Tibial artery (tissue), 4 donors: ENCODE data around the gene NRXN3.

Source experiments
- DNase-seq, 2 donors: peaks; one replicate each; pipeline ENCODE4 v3.0.0-alpha.2; 2019
- H3K27ac ChIP-seq, 2 donors: fragments of 200-600 bp; sonication (generic) in 1 of 2; 1 replicate in 1 of 2; 2 replicates in 1 of 2; pipeline ENCODE4 v1.5.1; 2018 to 2019; ENCODE audit warnings: mild to moderate bottlenecking in 1 of 2
- H3K27me3 ChIP-seq, 2 donors: fragments of 200-600 bp; sonication (generic) in 1 of 2; one replicate each; pipeline versions ENCODE4 v1.5.1 to v1.6.0; 2016 to 2019
- H3K36me3 ChIP-seq, 3 donors: fragments of 200-600 bp; sonication (generic) in 2 of 3; one replicate each; pipeline ENCODE4 v1.5.1; 2016 to 2019; ENCODE audit warnings: mild to moderate bottlenecking in 2 of 3
- H3K4me1 ChIP-seq, 4 donors: fragments of 200-600 bp; sonication (generic) in 2 of 4; 1 replicate in 3 of 4; 2 replicates in 1 of 4; pipeline ENCODE4 v1.5.1; 2016 to 2019
- H3K4me3 ChIP-seq, 2 donors: fragments of 200-600 bp; sonication (generic) in 1 of 2; 1 replicate in 1 of 2; 2 replicates in 1 of 2; pipeline ENCODE4 v1.5.1; 2018 to 2019; ENCODE audit warnings: mild to moderate bottlenecking in 2 of 2
- H3K9me3 ChIP-seq, 3 donors: fragments of 200-600 bp; sonication (generic) in 1 of 3; one replicate each; pipeline ENCODE4 v1.5.1; 2016 to 2019
- intact Hi-C: fragments of 100-400 bp; cut with DNase I; formaldehyde crosslinking; loops from one replicate; pipeline ENCODE4 v1.15.0; 2023; ENCODE audit warnings: low total_unique reads
- TF ChIP-seq, protein P1 (sequence below), 2 experiments: fragments of 200-600 bp in 1 of 2; fragments of 450-650 bp in 1 of 2; IDR thresholded peaks; one replicate each; pipeline ENCODE4 v1.5.1; 2017 to 2019; ENCODE audit warnings: antibody characterized with exemption in 2 of 2, mild to moderate bottlenecking in 1 of 2, moderate library complexity in 1 of 2

The NRXN3 gene

GRCh38 chr14:78254911-78255461 is 84.8 kb downstream of the NRXN3 start:
- TF ChIP-seq, protein P1, sequence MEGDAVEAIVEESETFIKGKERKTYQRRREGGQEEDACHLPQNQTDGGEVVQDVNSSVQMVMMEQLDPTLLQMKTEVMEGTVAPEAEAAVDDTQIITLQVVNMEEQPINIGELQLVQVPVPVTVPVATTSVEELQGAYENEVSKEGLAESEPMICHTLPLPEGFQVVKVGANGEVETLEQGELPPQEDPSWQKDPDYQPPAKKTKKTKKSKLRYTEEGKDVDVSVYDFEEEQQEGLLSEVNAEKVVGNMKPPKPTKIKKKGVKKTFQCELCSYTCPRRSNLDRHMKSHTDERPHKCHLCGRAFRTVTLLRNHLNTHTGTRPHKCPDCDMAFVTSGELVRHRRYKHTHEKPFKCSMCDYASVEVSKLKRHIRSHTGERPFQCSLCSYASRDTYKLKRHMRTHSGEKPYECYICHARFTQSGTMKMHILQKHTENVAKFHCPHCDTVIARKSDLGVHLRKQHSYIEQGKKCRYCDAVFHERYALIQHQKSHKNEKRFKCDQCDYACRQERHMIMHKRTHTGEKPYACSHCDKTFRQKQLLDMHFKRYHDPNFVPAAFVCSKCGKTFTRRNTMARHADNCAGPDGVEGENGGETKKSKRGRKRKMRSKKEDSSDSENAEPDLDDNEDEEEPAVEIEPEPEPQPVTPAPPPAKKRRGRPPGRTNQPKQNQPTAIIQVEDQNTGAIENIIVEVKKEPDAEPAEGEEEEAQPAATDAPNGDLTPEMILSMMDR (IDR thresholded peaks at IDR 0.05), result no peak
- Histone ChIP-seq H3K4me1 (no peaks in the 10 kb centered on the region), H3K9me3 (no peaks in the 10 kb centered on the region), H3K4me3 (no peak overlapping the region), H3K27ac (no peak overlapping the region), H3K36me3 (no peaks in the 10 kb centered on the region), H3K27me3 (no peaks in the 10 kb centered on the region)
- intact Hi-C loops, result no loop called here
- DNase-seq, result no peak

DNA sequence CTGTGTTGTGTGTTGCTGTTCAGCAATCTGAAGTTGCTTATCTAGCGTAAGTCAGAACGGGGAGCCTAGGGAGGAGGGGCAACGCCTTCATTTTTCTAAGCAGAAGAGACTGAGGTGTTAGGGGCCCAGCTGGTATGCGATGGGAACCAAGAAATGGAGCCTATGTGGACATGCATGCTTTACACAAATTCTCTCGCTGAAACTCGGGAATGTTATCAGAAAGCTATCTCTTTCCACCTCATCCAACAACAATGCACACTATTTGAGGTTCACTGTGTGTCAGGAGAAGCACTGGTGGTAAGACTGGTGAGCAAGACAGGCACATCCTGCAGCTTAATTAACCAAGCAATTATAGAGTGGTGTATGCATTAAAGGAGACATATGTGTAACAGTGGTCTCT is 89.7 kb downstream of the NRXN3 start:
- TF ChIP-seq, protein P1 (IDR thresholded peaks at IDR 0.05), result no peak
- Histone ChIP-seq H3K9me3 (no peaks in the 10 kb centered on the region), H3K4me1 (no peaks in the 10 kb centered on the region), H3K27me3 (no peaks in the 10 kb centered on the region), H3K4me3 (no peak overlapping the region), H3K36me3 (no peaks in the 10 kb centered on the region), H3K27ac (no peak overlapping the region)
- DNase-seq, result no peak
- intact Hi-C loops, result no loop called here

GRCh38 chr14:78278464-78279250 is 108.5 kb downstream of the NRXN3 start:
- no peaks in the 10 kb centered on the region for H3K9me3 ChIP-seq
- no peaks in the 10 kb centered on the region for H3K4me1 ChIP-seq
- TF ChIP-seq, protein P1 (IDR thresholded peaks at IDR 0.05), result no peak
- DNase-seq, result no peak
- intact Hi-C loops, result no loop called here
- no peak overlapping the region for H3K27ac ChIP-seq
- no peaks in the 10 kb centered on the region for H3K36me3 ChIP-seq
- peaks cover 0 to 4% of the 10 kb centered on the region in 2 donors for H3K27me3 ChIP-seq
- H3K4me3 ChIP-seq, result no peak overlapping the region

- intact Hi-C loops, result no loop called here
- TF ChIP-seq, protein P1 (IDR thresholded peaks at IDR 0.05), result no peak
- Histone ChIP-seq H3K27me3 (no peaks in the 10 kb centered on the region), H3K36me3 (no peaks in the 10 kb centered on the region), H3K9me3 (no peaks in the 10 kb centered on the region), H3K4me1 (no peaks in the 10 kb centered on the region), H3K4me3 (no peak overlapping the region), H3K27ac (no peak overlapping the region)
- DNase-seq, result no peak
Measured at GRCh38 chr14:78282437-78282836, 112.3 kb downstream of the NRXN3 start.

DNA sequence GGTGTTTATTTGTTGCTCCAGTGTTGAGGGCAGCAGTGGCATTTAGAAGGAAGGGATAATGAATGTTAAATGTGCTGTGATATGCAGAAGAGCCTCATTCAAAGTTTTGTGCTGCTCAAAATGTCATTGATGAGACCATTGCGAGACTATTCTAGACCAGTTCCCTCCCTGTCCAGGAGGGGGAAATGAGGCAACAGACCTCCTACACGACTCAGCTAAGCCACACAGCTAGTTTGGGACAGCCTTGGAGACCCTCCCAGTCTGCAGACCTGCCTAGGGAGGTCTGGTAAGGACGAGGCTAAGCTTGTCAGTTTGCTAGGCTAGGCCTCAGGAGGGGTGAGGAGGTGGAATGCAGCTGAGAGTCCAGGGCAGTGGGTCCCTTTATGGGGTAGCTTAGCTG is 116.0 kb downstream of the NRXN3 start:
- Histone ChIP-seq H3K4me1 (no peaks in the 10 kb centered on the region), H3K36me3 (no peaks in the 10 kb centered on the region), H3K27ac (no peak overlapping the region), H3K9me3 (no peaks in the 10 kb centered on the region), H3K4me3 (no peak overlapping the region), H3K27me3 (no peaks in the 10 kb centered on the region)
- TF ChIP-seq, protein P1 (IDR thresholded peaks at IDR 0.05), result no peak
- intact Hi-C loops, result no loop called here
- DNase-seq, result no peak
